DOHH2 (cell line): ENCODE data around the gene STRA6.

Source experiments
- CTCF ChIP-seq: fragments of 200-600 bp; sonication (generic); IDR thresholded peaks from one replicate; pipeline ENCODE4 v1.5.1; 2014; ENCODE audit warnings: antibody characterized with exemption, mild to moderate bottlenecking, low read depth, low read length; ENCODE audit not compliant: poor library complexity, severe bottlenecking
- EZH2phosphoT487 ChIP-seq: fragments of 200-600 bp; sonication (generic); IDR thresholded peaks from 2 replicates; pipeline ENCODE4 v1.6.1; 2017; ENCODE audit warnings: borderline replicate concordance, mild to moderate bottlenecking, antibody characterized with exemption, low read length, moderate library complexity, mixed read lengths

GRCh38 chr15:74240897-74241614 lies 38.5 kb upstream of the STRA6 start:
- TF ChIP-seq CTCF (no peak), EZH2phosphoT487 (no peak)
